Stimulated activated CD4-positive, alpha-beta T cell treated with anti-CD3 and anti-CD28 coated beads, TNF-alpha, amount 100 ng/mL, for 24 hours (primary cell): ENCODE data around the gene PES1.
"Not testable (repeated sequence)": the region's sequence is repeated elsewhere in the genome, so short reads cannot be mapped to it uniquely, and the experiment has no call there.

Experiments
- DNase-seq, 3 experiments: peaks; one replicate each; pipeline ENCODE4 v3.0.0-alpha.2; 2020; ENCODE audit warnings: low read depth in 3 of 3

Gene PES1

DNA sequence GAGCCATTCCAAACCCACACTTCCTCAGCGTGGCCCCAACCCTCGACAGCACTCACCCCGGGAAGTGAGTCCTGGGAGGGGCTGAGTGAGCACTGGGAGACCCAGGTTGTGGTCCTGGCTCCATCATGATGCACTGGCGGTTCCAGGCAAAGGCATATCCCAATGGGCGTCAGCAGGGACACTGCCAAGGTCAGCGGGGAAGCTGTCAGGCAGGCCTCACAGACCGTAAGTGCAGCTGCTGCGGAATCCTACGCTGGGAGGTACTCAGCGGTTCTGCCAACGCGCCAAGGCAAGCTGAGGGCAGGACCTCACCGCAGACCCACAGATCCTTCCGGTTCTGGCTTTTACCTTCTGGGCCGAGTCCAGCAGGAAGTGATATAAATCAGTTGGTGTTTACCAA lies 15.9 kb downstream of the PES1 start:
- no peak for DNase-seq

DNA sequence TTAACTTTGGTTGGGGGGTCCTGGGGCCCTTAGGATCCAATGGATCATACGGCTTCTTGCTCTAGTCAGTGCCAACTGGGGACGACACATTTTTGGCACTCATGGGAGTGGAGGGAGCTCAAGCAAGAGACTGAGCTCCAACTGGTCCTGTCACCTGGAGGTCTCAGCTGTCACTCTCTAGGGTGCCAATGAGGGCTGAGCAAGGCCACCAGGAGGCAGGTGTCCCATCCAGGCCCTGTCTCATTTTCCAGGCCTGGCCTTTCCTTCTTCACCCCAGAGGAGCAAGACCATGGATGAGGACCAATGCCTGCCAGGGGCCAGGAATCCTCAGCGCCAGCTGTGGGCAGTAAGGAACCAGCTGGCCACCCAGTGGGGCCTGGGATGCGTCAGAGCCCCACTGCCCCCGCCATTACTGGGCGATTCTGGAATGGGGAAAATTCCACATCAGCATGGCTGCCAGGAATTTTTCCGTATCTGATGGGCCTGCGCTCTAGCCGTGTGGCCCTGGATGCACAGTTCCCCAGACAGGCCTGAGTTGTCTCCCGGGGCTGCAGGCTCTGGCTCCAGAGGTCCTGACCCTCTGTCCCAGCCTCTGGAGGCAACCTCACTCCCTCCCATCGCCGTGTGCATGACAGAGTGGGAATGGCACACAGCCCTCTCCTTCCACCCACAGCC lies 16.6 kb downstream of the PES1 start:
- DNase-seq = no peak

DNA sequence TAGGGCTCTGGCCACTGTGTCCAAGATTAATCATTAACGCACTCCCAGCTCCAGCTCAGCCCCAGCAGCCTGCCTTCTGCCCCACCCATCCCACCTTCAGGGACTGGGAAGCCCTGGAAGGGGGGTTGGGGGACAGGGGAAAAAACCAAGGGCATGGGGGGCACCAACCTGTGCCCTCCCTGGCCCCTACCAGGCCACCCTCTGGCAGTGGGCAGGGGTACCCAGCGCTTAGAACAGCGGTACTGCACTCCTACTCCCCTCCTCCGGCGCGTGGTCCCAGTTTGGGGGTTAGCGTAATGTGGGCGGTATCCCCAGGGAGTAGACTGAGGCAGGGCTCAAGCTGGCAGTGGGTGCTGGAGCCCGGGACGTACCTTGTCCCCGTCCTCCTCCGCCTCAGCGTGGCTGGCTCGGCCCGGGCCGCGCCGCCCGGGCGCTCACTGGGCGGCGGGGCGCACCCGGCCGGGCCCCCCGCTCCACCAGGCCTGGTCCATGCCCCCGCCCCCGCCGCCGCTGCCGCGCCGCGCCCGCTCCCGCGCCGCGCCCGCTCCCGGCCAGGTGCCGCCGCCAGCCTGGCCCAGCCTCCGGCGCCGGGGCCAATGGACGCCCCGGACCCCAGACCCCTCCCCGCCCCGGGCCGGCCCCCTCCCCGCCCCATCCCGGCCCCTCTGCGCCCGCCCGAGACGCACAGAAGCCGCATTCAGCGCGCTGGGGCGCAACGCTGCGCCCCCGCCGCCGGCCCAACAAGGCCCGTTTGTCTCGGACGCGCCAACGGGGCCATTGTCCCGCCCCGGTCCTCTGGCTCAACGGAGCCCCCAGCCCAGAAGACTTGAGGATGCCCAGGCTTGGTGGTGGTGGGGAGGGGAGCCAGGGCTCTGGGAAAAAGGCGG lies 17.4 kb downstream of the PES1 start, which contains the start of gene GAL3ST1:
Gene GAL3ST1, minus strand, starts transcription at position 571 of the 887 bp plus-strand sequence. CDS start 17,273 bp downstream, outside the sequence.
- no peak for DNase-seq

DNA sequence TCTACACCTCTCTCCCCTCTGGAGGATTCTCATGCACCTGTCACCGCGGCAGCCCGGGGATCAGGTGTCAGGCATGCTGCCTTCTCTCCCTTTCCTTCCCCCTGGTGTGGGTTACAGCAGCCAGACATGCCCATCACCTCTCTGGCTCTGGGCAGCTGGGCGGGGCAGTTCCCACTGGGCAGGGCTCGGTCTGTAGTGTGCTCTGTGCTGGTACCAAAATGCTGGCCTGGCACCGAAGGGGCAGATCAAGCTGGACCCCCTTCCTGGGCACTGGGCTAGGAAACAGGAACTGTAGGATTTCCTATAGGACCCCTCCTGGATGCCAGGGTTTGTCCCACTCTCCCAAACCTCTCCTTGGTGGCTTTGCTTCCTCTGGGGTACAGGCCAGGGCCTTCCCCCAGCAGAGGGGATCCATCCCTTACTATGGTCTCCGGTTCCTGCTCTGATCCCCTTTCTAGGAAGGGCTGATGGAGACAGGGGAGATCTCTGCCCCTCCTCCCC lies 18.1 kb downstream of the PES1 start:
- DNase-seq = no peak

DNA sequence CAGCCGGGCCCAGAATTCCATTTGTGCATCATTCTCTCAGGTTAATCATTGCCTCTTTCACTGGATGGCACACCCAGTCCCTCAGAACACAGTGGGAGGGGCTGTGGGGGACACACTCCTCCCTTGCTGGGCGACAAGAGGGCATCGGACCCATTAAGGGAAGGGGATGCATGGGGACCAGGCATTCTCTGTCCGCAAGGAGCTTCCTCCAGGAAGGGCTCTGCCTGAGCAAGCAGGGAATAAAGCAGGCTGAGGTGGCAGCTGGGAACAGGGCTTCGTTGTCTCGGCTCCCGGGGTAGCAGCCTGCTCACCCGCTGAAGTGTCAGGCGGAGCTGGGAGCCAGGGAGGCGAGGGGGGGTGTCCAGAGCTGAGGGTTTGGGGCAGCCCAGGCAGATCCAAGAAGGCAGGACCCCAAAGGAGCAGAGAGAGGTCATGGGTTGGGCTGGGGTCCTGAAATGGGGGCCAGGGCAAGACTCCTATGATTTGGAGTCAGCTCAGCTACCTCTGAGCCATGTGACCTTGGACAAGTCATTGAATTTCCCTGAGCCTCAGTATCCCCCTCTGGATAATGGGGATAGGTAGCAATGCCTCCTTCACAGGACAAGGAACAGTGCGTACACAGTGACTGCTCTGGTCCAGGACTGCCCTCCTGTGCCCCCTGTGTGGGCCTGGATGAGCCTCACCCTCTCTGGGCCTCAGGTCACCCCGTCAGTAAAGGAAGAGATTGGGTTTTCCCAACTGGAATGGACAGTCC lies 18.7 kb downstream of the PES1 start:
- DNase-seq = no peak

DNA sequence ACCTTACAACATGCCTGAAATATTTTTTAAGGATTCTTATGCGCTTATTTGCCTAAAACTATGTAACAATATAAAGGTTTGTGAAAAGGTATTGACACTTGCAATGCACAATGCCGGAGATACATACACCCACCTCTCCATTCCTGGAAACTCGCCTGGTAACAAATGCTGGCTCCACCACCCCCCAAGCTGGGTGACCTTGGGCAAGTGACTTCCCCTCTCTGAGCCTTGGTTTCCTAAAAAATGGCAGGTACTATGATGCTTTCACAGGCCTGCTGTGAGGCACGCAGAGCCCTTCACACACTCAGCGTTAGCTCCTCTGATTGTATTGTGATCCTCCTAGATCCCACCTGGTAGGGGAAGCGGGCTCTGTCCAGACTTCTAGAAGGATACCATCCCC lies 19.5 kb downstream of the PES1 start:
- no peak for DNase-seq

DNA sequence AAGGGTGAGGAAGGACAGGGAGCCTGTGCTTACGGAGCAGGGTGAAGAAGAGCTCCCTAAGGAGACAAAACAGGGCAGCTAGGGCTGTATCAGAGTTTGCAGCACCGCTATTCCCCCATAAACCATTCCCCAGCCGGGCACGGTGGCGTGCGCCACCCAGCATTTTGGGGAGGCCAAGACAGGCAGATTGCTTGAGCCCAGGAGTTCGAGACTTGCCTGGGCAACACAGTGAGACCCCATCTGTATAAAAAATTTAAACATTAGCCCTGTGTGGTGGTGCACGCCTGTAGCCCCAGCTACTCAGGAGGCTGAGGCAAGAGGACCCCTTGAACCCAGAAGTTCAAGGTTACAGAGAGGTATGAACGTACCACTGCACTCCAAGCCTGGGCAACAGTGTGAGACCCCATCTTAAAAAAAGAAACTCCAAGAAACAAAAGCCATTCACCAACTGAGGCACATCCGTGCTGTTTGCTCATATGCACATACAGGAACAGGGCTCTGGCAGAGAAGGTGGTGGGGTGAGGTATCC lies 22.0 kb downstream of the PES1 start:
- no peak for DNase-seq

DNA sequence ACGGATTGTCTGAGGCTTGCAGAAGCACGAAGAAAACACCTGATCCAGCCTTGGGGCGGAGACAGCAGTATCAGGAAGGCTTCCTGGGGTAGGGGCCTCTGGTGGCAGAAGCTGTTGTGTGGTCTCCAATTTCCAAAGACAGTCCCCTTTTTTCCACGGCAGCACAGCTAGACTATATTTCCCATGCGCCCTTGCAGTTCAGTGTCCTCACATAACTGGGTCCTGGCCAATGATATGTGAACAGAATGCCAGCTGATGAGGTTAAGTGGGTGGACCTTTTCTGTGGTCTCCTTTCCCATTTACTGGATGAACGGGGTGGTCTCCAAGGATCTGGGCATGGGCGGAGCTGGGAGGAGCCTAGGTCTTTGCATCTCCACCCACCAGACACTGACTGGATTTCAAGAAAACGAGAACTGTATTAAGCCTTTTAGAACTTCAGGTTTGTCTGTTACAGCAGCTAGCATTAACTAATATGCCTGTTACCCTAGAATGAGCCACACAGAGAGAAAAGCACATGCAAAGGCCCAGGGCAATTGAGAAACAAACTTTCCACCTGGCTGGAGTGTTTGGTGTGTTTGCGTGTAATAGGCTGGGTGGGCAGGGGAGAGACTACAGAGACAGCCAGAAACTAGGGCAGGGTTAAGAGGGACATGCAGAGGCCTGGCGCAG lies 23.4 kb downstream of the PES1 start:
- no peak for DNase-seq

DNA sequence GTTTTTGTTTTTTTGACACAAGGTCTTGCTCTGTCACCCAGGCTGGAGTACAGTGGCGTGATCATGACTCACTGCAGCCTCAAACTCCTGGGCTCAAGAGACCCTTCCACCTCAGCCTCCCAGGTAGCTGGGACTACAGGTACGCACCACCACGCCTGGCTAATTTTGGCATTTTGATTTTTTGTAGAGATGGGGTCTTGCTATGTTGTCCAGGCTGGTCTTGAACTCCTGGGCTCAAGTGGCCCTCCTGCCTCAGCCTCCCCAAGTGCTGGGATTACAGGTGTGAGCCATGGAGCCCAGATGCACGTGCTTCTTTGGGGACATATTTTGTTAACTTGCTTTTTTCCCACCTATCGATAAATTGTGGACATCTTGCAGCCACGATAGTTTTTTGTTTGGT lies 24.4 kb downstream of the PES1 start:
- not testable (repeated sequence) for DNase-seq

DNA sequence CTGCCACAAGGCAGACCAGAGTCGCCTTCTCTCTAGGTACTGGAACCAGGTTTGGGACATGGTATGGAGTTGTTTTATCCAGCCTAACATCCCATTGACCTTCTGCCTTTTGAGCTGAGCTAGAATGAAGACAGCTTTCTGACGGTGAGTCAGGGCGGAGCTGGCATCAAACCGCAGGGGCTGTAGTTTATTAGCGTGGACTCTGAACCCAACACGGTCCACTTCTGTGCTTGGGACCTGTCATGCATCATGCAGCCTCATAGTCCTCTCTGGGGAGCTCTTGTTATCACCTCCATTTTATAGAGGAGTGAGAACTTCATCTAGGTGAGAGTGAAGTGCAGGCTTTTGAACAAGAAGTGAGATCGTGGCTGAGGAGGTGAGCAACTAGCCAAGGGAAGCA lies 25.6 kb downstream of the PES1 start:
- DNase-seq = no peak

DNA sequence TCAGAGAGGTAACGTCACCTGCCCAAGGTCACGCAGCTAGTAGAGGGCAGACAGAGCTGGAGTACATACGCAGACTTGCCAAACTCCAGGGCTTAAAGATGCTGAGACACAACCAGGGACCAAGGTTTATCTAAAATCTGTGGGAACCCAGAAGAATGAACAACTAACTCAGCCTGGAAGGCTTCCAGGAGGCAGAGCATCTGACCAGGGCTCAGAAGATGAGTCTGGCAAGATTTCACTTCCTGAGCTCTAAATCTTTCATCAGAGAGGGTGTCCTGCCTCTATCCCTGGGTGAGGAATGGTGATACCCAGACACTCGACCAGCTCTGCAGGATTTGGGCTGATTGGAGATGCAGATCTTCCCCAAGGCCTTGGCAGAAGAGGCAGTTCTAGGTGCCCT lies 26.4 kb downstream of the PES1 start:
- no peak for DNase-seq

DNA sequence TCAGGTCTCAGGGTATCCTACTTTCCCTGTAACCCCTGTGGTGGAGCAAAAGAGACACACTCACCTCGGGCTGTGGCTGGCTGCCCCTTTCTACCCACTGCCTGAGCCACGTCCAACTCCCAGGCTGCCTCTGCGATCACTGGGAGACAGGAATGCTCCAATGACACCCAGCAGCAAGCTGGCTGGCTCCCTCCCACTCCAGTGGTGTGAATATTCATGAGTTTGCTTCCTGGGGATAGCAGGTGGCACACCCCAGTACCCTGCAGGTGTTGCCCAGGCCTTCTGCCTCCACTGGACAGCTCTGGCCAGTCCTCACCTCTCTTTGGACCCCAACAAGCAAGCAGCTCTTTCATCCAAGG lies 27.0 kb downstream of the PES1 start:
- DNase-seq = no peak

DNA sequence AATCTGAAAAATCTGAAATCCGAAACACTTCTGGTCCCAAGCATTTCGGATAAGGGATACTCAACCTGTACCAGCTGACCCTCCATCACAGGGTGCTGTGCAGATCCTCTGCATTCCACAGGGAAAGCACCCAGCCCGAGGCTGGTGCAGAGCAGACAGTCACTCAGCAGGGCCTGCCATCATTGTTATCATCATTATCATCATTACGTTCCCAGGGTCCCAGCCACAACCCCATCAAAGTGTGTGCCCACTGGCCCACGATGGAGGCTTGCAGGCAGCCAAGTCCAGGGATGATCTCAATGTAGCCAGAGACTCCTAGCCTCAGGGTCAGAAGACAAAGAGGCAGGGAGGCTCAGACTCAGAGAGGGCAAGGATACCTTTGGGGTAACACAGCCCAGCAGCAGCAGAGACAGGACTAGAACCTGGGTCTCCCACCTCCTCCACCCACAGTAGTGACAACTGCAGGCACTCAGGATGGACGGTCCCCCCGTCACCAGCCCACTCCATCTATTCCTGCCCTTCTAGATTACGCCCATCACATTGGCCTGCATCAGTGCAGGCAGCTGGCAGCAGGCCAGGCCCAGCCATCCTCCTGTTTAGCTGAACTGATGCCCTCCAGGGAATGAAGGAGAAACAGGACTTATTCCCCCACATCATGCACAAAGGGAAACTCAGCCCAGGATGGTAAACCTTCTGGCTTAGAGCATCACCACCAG lies 27.5 kb downstream of the PES1 start:
- no peak for DNase-seq

DNA sequence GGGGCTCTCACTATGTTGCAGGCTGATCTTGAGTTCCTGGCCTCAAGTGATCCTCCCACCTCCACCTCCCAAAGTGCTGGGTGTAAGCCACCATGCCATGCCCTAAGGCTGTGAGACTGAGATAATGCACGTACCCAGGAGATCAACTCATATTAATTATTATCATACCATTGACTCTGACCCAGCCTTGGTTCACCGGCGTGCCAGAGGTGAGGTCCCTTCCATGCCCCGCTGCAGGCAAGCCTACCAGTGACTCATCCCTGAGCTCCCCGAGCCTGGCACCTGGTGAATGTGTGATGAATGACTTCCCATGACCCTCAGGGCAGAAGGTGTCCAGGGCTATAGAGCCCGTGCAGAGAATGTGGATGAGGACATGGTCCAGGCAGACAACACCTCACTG lies 29.3 kb downstream of the PES1 start:
- DNase-seq = no peak

DNA sequence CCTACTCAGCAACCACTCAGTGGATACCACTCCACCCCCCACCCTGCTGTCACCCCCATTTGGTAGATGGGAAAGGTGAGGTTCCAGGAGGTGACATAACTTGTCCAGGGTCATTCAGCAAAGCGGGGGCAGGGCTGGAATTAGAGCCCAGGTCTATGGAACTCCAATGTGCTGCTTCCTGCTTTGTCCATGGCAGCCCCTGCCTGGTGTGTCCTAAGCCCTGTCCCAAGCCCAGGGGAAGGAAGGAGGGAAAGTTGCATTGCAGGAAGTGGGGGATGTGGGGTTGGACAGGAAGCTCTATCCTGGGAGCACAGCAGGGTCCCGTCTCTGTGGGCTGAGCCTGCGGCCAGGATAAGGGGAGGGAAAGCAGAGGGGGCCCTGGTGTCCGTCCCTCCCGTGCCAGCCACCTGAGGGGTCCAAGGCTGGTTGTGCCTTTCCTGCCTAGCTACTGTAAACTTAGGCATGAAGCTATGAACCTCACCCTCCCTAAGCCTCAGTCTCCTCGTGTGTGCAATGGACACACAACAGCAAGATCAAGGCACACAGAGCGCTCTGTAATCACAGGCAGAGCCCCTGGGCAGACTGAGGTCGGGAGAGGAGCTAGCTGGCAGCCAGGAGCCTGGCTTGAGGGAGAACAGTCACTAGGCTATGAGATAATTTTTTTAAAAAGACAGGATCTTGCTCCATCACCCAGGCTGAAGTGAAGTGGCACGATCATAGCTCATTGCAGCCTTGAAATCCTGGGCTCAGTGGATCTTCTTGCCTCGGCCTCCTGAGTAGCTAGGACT lies 30.1 kb downstream of the PES1 start:
- no peak for DNase-seq

DNA sequence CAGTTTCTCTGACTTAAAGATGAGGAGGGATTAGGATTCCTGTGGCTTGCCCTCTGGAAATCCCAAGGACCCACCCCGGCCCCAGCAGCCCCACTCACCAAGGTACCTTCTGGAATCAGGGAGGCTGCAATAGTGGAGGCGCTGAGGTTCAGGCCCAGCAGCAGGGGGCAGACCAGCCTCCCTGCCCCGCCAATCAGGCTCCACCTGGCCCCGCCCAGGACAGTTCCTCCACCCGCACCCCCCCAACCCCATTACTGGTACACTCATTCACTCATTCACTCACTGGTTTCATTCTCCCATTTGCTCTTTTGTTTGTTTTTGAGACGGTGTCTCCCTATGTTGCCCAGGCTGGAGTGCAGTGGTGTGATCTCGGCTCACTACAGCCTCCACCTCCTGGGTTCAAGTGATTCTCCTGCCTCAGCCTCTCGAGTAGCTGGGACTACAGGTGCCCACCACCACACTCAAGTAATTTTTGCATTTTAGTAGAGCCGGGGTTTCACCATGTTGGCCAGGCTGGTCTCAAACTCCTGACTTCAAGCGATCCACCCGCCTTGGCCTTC lies 31.0 kb downstream of the PES1 start:
- DNase-seq = peak in 1 of 3 experiments; percentile 18

DNA sequence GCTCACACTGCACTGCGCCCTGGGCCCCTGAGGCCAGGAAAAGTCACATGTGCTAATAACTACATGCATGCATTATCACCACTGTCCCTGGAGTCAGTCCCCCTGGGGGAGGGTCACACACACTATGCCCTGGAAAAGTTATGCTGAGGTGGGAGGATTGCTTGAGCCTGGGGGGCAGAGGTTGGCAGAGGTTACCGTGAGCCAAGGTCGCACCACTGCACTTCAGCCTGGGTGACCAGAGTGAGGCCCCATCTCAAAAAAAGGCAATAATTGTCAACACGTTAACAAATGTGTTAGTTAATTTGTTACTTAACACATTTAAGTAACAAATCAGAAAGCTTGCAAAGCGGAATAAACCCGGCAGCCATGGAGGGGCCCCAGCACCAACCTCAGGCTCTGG lies 31.8 kb downstream of the PES1 start:
- no peak for DNase-seq

DNA sequence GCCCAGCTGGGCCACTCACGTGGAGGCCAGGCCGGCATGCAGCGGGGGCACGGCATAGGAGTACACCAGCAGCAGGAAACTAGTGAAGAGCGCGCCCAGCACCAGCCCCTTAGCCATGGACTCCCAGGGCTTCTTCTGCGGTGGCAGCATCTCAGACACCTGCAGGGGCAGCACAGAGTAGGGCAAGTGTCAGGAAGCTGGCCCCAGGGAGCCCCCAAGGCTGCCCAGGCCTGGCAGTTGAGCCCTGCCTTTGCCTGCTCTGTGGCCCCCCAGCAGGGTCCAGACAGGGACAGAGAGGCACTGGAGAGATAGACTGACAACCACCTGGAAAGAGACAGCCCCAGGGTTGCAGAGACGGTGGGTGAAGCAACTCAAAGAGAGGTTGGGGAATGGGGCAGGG lies 34.5 kb downstream of the PES1 start:
- DNase-seq = no peak

DNA sequence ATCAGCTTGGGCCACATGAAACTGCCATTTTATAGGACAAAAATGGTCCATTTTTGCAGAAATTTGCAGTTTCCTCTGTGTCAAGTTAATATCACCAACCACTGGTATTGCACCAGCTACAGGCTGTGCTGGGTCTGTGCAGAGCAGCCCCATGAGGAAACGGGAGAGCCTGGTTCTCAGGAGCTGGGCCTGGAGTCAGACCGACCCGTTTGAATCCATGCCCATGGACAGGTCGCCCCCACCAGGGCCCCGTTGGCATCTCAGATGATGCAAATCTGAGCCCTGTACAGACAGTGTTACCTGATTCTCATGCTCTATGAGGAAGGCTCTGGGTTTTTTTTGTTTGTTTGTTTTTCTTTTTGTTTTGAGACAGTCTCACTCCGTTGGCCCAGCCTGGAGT lies 35.3 kb downstream of the PES1 start:
- DNase-seq = no peak
